Measurements from ENCODE around the gene ARHGAP45. TPM values are rescaled to one million over a fixed set of nuclear protein-coding genes. Genes with fewer than 3 reads are reported as not detected.

The ARHGAP45 gene
- total and polyA plus RNA-seq, 2 of the 8 experiments (the other 6 are each of a cell fraction or from before 2014, with no cell fraction given), result 31.4 to 41.8 TPM

GRCh38 chr19:1082165-1082927, 15.4 kb downstream of the ARHGAP45 start:
- H2BK12ac ChIP-seq (ENCODE audit: low read depth, low read length), result no peak overlapping the region
- peak overlapping the region; percentile 73 for H4K91ac ChIP-seq (replicated peaks; ENCODE audit: insufficient read length, low read length)
- H3K4me2 ChIP-seq (ENCODE audit: insufficient read depth in 1 of 2, low read depth in 2 of 2, low read length in 2 of 2), result peak overlapping the region; percentile 58 to 59
- H2BK120ac ChIP-seq (replicated peaks; ENCODE audit: low read depth, low read length), result no peak overlapping the region
- no peaks in the 10 kb centered on the region; the same call in 1 of the 2 replicates for H3K79me1 ChIP-seq (ENCODE audit: low read depth, low read length)
- H2BK20ac ChIP-seq (ENCODE audit: low read length), result no peak overlapping the region
- FAIRE-seq (no peak), DNase-seq (ENCODE audit: low read depth in 1 of 2, low spot score in 2 of 2) (peak; percentile 95 to 99)
- peak overlapping the region; percentile 81; the same call in 1 of the 2 replicates for H2BK15ac ChIP-seq (ENCODE audit: low read length)
- H3K27me3 ChIP-seq (replicated peaks in 1 of 4; ENCODE audit: control insufficient read depth in 3 of 4, extremely low read depth in 1 of 4, insufficient read depth in 3 of 4, low read length in 3 of 4), result no peaks in the 10 kb centered on the region
- no peak overlapping the region for H3K9ac ChIP-seq (replicated peaks in 1 of 4; ENCODE audit: extremely low read depth in 1 of 4, low read depth in 3 of 4, low read length in 3 of 4)
- no peaks in the 10 kb centered on the region for H3K23me2 ChIP-seq (ENCODE audit: low read depth, low read length)
- CTCF ChIA-PET (ENCODE audit: partially characterized antibody), result interaction anchor here (0.6 to 8.9 kb wide), 17 partner anchors 10 to 189 kb away, joined by 3 to 54 read pairs (median 4); partner anchors contain the start of genes ARHGAP45, MED16 and RNU6-9
- H3K36me3 ChIP-seq (ENCODE audit: control insufficient read depth in 2 of 4, insufficient read depth in 4 of 4, low read length in 3 of 4), result peaks cover 0 to 52% (median 14%) of the 10 kb centered on the region in 4 experiments; a peak in 4 of 8 replicates
- no peak overlapping the region for H3K14ac ChIP-seq (ENCODE audit: insufficient read length)
- WGBS, 2 experiments (ENCODE audit: extremely low coverage in 1 of 2, insufficient coverage in 1 of 2, insufficient read length in 1 of 2, insufficient replicate concordance in 2 of 2, low coverage in 1 of 2, low lambda C conversion rate in 2 of 2, missing lambda C conversion rate in 1 of 2), result 41% methylated on average over 22 of the region's 51 CpGs; no CpG with 5 or more reads in 1 of the 2 experiments
- H4K8ac ChIP-seq (ENCODE audit: extremely low read depth, insufficient read depth, low read length), result no peak overlapping the region; the same call in 1 of the 2 replicates
- H3K9me3 ChIP-seq (ENCODE audit: insufficient read depth in 2 of 2, low read depth in 1 of 2, low read length in 1 of 2), result no peaks in the 10 kb centered on the region
- peak overlapping the region; percentile 83 for H4K5ac ChIP-seq (ENCODE audit: insufficient read length, low read depth, low read length)
- no peak overlapping the region for H2AK5ac ChIP-seq (ENCODE audit: low read depth, low read length)
- no peak overlapping the region for H3K27ac ChIP-seq (ENCODE audit: low read depth, low read length)
- POLR2A ChIA-PET (ENCODE audit: partially characterized antibody), result interaction anchor here (0.5 to 10.3 kb wide), 24 partner anchors 8 to 845 kb away, joined by 3 to 93 read pairs (median 4); partner anchors contain the start of genes ABCA7, ARHGAP45, ATP5F1D and CNN2
- H3K4ac ChIP-seq (replicated peaks; ENCODE audit: insufficient read length, low read depth, low read length), result no peak overlapping the region
- peaks cover 0 to 7% (median 0%) of the 10 kb centered on the region in 4 experiments; a peak in 4 of 7 replicates for H3K4me1 ChIP-seq (replicated peaks in 1 of 4; ENCODE audit: control insufficient read depth in 3 of 4, insufficient read depth in 4 of 4, low read length in 3 of 4)
- H4K20me1 ChIP-seq (replicated peaks in 1 of 2; ENCODE audit: control insufficient read depth in 1 of 2, insufficient read depth in 2 of 2, low read length in 2 of 2), result peaks cover 0 to 17% of the 10 kb centered on the region in 2 experiments
- no peak overlapping the region for H2BK5ac ChIP-seq (ENCODE audit: low read depth, low read length)
- peak overlapping the region; percentile 12 to 50 (median 32); a peak in 5 of 8 replicates for H3K4me3 ChIP-seq (ENCODE audit: extremely low read depth in 1 of 4, insufficient read depth in 2 of 4, low read depth in 3 of 4, low read length in 4 of 4)
- peak overlapping the region; percentile 78 for H3K18ac ChIP-seq (ENCODE audit: extremely low read depth, low read length)
- no peak overlapping the region for H3K23ac ChIP-seq (ENCODE audit: insufficient read length)
- no peak overlapping the region for H2AFZ ChIP-seq (ENCODE audit: low read length)
- no peaks in the 10 kb centered on the region for H3K79me2 ChIP-seq (ENCODE audit: control insufficient read depth in 1 of 2, insufficient read depth in 2 of 2, low read length in 2 of 2)
- no peak overlapping the region for H3K56ac ChIP-seq (replicated peaks; ENCODE audit: insufficient read length, low read depth, low read length)
- no peak for TF ChIP-seq CTBP2 (IDR thresholded peaks at IDR 0.05; ENCODE audit: borderline replicate concordance, insufficient read depth, insufficient read length, low read length)
- TF ChIP-seq MAFK (IDR thresholded peaks at IDR 0.05; ENCODE audit: low read depth, low read length), result no peak
- TF ChIP-seq SUZ12 (IDR thresholded peaks at IDR 0.05; ENCODE audit: low read length), result no peak
- TF ChIP-seq RXRA (IDR thresholded peaks at IDR 0.05; ENCODE audit: insufficient read depth, low read depth, low read length), result no peak
- TF ChIP-seq MAX (IDR thresholded peaks at IDR 0.05), result peak; percentile 70
- no peak for TF ChIP-seq TEAD4 (IDR thresholded peaks at IDR 0.05; ENCODE audit: low read depth, low read length)
- TF ChIP-seq, protein P1, sequence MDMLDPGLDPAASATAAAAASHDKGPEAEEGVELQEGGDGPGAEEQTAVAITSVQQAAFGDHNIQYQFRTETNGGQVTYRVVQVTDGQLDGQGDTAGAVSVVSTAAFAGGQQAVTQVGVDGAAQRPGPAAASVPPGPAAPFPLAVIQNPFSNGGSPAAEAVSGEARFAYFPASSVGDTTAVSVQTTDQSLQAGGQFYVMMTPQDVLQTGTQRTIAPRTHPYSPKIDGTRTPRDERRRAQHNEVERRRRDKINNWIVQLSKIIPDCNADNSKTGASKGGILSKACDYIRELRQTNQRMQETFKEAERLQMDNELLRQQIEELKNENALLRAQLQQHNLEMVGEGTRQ (IDR thresholded peaks at IDR 0.05; ENCODE audit: low read length), result peak; percentile 44
- no peak for TF ChIP-seq RBBP5 (IDR thresholded peaks at IDR 0.05; ENCODE audit: borderline replicate concordance, low read depth, low read length)
- TF ChIP-seq SIN3A (conservative IDR thresholded peaks at IDR 0.05 in 1 of 2, IDR thresholded peaks at IDR 0.05 in 1 of 2; ENCODE audit: low read depth in 1 of 2, low read length in 2 of 2), result 0 out of 4 replicates have a peak, but pooled peaks of 1 of the 2 experiments have one; percentile 36
